Calu3 (cell line): ENCODE data around the gene CEACAM21. TPM values are rescaled to one million over a fixed set of nuclear protein-coding genes. Genes with fewer than 3 reads are reported as not detected.
A peak's percentile ranks its signal among the peaks of the same experiment; 100 is the strongest.

Source experiments
- BruUV-seq: library from RNA; stranded (reverse); fragments of 400-500 nt; replicated peaks from 2 replicates; lab custom pipeline; 2021; lab: Mats Ljungman, UMichigan
- CTCF ChIA-PET: fragments of 300-600 bp; sonication (Branson Sonifier 250); formaldehyde crosslinking; loops from one replicate; lab custom pipeline; 2022; ENCODE audit warnings: antibody characterized with exemption; lab: Charles Lee
- DNase-seq: peaks from one replicate; pipeline ENCODE4 v3.0.0; 2022
- H3K27ac Mint-ChIP-seq: one replicate; pipeline ENCODE4 v1.8.0; 2022; ENCODE audit warnings: mixed read lengths; ENCODE audit not compliant: unreplicated experiment
- H3K27me3 Mint-ChIP-seq: one replicate; pipeline ENCODE4 v1.8.0; 2022; ENCODE audit warnings: mixed read lengths; ENCODE audit not compliant: unreplicated experiment
- H3K36me3 Mint-ChIP-seq: one replicate; pipeline ENCODE4 v1.8.0; 2022; ENCODE audit warnings: mild to moderate bottlenecking, moderate library complexity, mixed read lengths; ENCODE audit not compliant: insufficient read depth, unreplicated experiment
- H3K4me1 Mint-ChIP-seq: one replicate; pipeline ENCODE4 v1.8.0; 2022; ENCODE audit warnings: mild to moderate bottlenecking, low read depth, mixed read lengths; ENCODE audit not compliant: unreplicated experiment
- H3K4me3 Mint-ChIP-seq: one replicate; pipeline ENCODE4 v1.8.0; 2022; ENCODE audit warnings: mild to moderate bottlenecking, low read depth, moderate library complexity, mixed read lengths; ENCODE audit not compliant: unreplicated experiment
- H3K9me3 Mint-ChIP-seq: one replicate; pipeline ENCODE4 v1.8.0; 2022; ENCODE audit warnings: low read depth, mixed read lengths; ENCODE audit not compliant: unreplicated experiment
- CTCF ChIP-seq: fragments of 200-600 bp; IDR thresholded peaks from one replicate; pipeline ENCODE4 v1.8.0; 2022; ENCODE audit warnings: antibody characterized with exemption; ENCODE audit not compliant: unreplicated experiment
- intact Hi-C: fragments of 100-400 bp; cut with micrococcal nuclease; formaldehyde crosslinking; loops from one replicate; pipeline ENCODE4 v1.10.0; 2022; ENCODE audit not compliant: unreplicated experiment
- total RNA-seq: library from RNA; stranded (reverse); gene quantifications from 2 replicates; pipeline ENCODE4 v1.2.3, GENCODE V29; 2022

Gene CEACAM21
- total RNA-seq, 1 experiment from 2014 or later = not detected

DNA sequence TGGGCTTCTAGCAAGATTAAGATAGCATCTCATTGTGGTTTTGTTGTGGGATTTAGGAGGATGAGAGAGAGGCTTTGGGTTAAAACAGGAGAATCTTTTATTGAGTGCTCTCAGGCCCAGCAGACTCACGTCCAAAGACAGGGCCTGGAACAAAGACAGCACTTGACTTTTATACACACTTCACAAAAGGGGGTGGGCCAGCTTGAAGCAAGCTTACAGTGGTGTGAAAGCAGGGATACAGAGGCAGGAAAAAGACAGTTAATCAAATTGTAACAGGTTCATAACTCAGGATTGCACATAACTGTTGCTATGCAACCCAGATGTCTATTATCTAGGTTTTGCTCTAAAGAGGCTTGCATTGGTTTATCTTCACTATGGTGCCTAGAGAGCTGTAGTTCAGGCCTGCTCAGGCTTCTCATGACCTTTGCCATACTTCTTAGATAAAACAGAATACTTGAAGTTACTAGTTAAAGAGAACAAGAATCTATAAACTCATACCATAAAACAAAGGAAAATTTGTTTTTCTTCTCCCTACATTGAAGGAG is 42.2 kb upstream of the CEACAM21 start:
- no peak for DNase-seq
- BruUV-seq = no TSS peak
- no peaks in the 10 kb centered on the region for H3K9me3 Mint-ChIP-seq

GRCh38 chr19:41535029-41535622 is 40.8 kb upstream of the CEACAM21 start:
- Mint-ChIP-seq H3K4me1 (peaks cover 27% of the 10 kb centered on the region), H3K27me3 (peaks cover 70% of the 10 kb centered on the region), H3K4me3 (no peak overlapping the region), H3K9me3 (no peaks in the 10 kb centered on the region), H3K27ac (no peak overlapping the region), H3K36me3 (peaks cover 5% of the 10 kb centered on the region)
- CTCF ChIA-PET = no interaction called here
- no TSS peak for BruUV-seq
- DNase-seq = peak; percentile 22
- intact Hi-C loops = no loop called here
- TF ChIP-seq CTCF = no peak

More for the DNA sequence above, 42.2 kb upstream of the CEACAM21 start:
- H3K27ac Mint-ChIP-seq = no peak overlapping the region
- H3K4me3 Mint-ChIP-seq = no peak overlapping the region
- intact Hi-C loops = no loop called here
- H3K36me3 Mint-ChIP-seq = peaks cover 5% of the 10 kb centered on the region
- peaks cover 70% of the 10 kb centered on the region for H3K27me3 Mint-ChIP-seq
- TF ChIP-seq CTCF = no peak
- CTCF ChIA-PET = interaction anchor here (0.9 kb wide), 1 partner anchor 84 kb away, joined by 3 read pairs; no protein-coding TSS in a partner anchor
- peaks cover 27% of the 10 kb centered on the region for H3K4me1 Mint-ChIP-seq

- intact Hi-C loops = loop anchor here (2.0 kb wide), 1 partner anchor 89 kb away; no protein-coding TSS in a partner anchor
- no peaks in the 10 kb centered on the region for H3K9me3 Mint-ChIP-seq
- DNase-seq = no peak
- CTCF ChIA-PET = no interaction called here
- peaks cover 24% of the 10 kb centered on the region for H3K4me1 Mint-ChIP-seq
- TF ChIP-seq CTCF = peak; percentile 59
- peaks cover 67% of the 10 kb centered on the region for H3K27me3 Mint-ChIP-seq
- H3K36me3 Mint-ChIP-seq = peaks cover 5% of the 10 kb centered on the region
- H3K4me3 Mint-ChIP-seq = no peak overlapping the region
- no peak overlapping the region for H3K27ac Mint-ChIP-seq
- BruUV-seq = no TSS peak
These were observed 38.2 kb upstream of the CEACAM21 start for GRCh38 chr19:41537789-41538188.

DNA sequence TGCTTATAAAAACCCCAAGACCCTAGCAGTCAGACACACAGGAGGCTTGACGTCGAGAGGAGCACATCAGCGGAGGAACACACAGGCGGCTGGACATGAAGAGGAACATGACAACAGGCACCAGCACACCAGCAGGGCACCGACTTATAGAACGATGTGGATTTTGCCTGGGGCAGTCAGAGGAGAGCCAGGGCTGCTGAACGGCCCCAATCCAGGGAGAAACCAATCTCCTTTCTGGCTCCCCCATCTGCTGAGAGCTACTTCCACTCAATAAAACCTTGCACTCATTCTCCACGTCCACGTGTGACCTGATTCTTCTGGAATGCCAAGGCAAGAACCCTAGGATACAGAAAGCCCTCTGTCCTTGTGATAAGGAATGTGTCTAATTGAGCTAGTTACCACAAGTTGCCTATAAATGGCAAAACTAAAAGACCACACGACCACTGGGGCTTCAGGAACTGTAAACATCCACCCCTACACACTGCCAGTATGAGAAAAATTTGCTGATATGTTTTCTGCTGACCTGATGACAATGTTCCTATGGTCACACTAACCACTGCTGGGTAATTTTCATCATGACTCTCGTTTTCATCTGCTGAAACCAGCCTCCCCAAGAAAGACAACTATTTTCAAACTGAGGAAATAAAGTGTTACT is 35.8 kb upstream of the CEACAM21 start:
- H3K4me3 Mint-ChIP-seq = no peak overlapping the region
- TF ChIP-seq CTCF = no peak
- no peaks in the 10 kb centered on the region for H3K9me3 Mint-ChIP-seq
- H3K27me3 Mint-ChIP-seq = peaks cover 68% of the 10 kb centered on the region
- intact Hi-C loops = no loop called here
- H3K4me1 Mint-ChIP-seq = peaks cover 16% of the 10 kb centered on the region
- no TSS peak for BruUV-seq
- DNase-seq = no peak
- H3K36me3 Mint-ChIP-seq = peaks cover 5% of the 10 kb centered on the region
- no peak overlapping the region for H3K27ac Mint-ChIP-seq
- CTCF ChIA-PET = no interaction called here
